Stimulated activated CD4-positive, alpha-beta T cell treated with anti-CD3 and anti-CD28 coated beads, Interleukin-1b, Interleukin-23, amount 100 ng/mL, for 48 hours (primary cell): ENCODE measurements around the gene STXBP4.

Source experiments
- DNase-seq: peaks from one replicate; pipeline ENCODE4 v3.0.0-alpha.2; 2020

The STXBP4 gene

GRCh38 chr17:55175788-55176427 lies 207.3 kb downstream of the STXBP4 start:
- no peak for DNase-seq

GRCh38 chr17:55177159-55177854 lies 208.7 kb downstream of the STXBP4 start:
- DNase-seq, result no peak

- no peak for DNase-seq
Measured at GRCh38 chr17:55177855-55178217, 209.3 kb downstream of the STXBP4 start.

- DNase-seq, result no peak
Measured at GRCh38 chr17:55186937-55187770, 218.6 kb downstream of the STXBP4 start.

- DNase-seq, result no peak
Measured at GRCh38 chr17:55190748-55191147, 222.2 kb downstream of the STXBP4 start.

GRCh38 chr17:55198690-55199370 lies 230.3 kb downstream of the STXBP4 start:
- DNase-seq, result no peak

- DNase-seq, result no peak
Measured at GRCh38 chr17:55200904-55201303, 232.3 kb downstream of the STXBP4 start.

GRCh38 chr17:55201308-55201932 lies 232.9 kb downstream of the STXBP4 start:
- DNase-seq, result no peak

- no peak for DNase-seq
Measured at GRCh38 chr17:55202896-55203295, 234.3 kb downstream of the STXBP4 start.

GRCh38 chr17:55208078-55208812 lies 239.7 kb downstream of the STXBP4 start:
- DNase-seq, result no peak

GRCh38 chr17:55210292-55210691 lies 241.7 kb downstream of the STXBP4 start:
- DNase-seq, result no peak

GRCh38 chr17:55212880-55213279 lies 244.3 kb downstream of the STXBP4 start:
- DNase-seq, result no peak

GRCh38 chr17:55215711-55216110 lies 247.1 kb downstream of the STXBP4 start:
- DNase-seq, result no peak

- no peak for DNase-seq
Measured at GRCh38 chr17:55216888-55217287, 248.3 kb downstream of the STXBP4 start.

GRCh38 chr17:55219459-55219858 lies 250.9 kb downstream of the STXBP4 start:
- no peak for DNase-seq

- DNase-seq, result no peak
Measured at GRCh38 chr17:55219934-55220333, 251.4 kb downstream of the STXBP4 start.
